ENCODE data around the gene SCFD2. TPM values are rescaled to one million over a fixed set of nuclear protein-coding genes. Genes with fewer than 3 reads are reported as not detected.

SCFD2 gene
- total RNA-seq, 1 experiment from 2014 or later = 8.4 TPM

DNA sequence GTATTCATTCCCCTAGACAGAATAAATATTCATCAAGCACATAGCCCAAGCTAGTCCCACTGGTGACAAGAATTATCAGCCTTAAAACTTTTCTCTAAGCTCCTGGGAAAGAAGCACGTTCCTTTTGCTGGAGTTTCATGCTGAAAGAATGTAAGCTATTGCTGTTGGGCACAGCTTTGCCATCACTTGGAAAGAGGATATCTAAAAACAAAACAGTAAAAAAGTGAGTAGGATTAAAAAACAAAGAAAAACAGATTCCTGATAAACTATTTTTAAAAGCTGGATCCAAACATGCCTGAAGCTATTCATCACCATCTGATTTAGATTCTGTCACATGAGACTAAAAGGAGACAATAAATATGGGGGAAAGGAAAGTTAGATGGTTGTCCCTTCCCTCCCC lies 176.8 kb downstream of the SCFD2 start:
- Histone ChIP-seq H3K27ac (ENCODE audit: low read depth, low read length, poor library complexity, severe bottlenecking) (no peak overlapping the region), H3K9me3 (ENCODE audit: low read depth, low read length, poor library complexity, severe bottlenecking) (no peaks in the 10 kb centered on the region), H3K27me3 (replicated peaks; ENCODE audit: insufficient read depth, low read depth, low read length, poor library complexity) (peaks cover 20% of the 10 kb centered on the region), H3K4me1 (ENCODE audit: insufficient read depth, low read length, poor library complexity, severe bottlenecking) (no peaks in the 10 kb centered on the region), H3K36me3 (ENCODE audit: insufficient read depth, low read length, poor library complexity, severe bottlenecking) (no peaks in the 10 kb centered on the region), H3K4me3 (ENCODE audit: low read depth, low read length, poor library complexity, severe bottlenecking) (no peak overlapping the region)
- TF ChIP-seq EZH2 (IDR thresholded peaks at IDR 0.05; ENCODE audit: borderline replicate concordance, low read depth, low read length, poor library complexity, severe bottlenecking) = no peak
- TF ChIP-seq, protein P1, sequence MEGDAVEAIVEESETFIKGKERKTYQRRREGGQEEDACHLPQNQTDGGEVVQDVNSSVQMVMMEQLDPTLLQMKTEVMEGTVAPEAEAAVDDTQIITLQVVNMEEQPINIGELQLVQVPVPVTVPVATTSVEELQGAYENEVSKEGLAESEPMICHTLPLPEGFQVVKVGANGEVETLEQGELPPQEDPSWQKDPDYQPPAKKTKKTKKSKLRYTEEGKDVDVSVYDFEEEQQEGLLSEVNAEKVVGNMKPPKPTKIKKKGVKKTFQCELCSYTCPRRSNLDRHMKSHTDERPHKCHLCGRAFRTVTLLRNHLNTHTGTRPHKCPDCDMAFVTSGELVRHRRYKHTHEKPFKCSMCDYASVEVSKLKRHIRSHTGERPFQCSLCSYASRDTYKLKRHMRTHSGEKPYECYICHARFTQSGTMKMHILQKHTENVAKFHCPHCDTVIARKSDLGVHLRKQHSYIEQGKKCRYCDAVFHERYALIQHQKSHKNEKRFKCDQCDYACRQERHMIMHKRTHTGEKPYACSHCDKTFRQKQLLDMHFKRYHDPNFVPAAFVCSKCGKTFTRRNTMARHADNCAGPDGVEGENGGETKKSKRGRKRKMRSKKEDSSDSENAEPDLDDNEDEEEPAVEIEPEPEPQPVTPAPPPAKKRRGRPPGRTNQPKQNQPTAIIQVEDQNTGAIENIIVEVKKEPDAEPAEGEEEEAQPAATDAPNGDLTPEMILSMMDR (conservative IDR thresholded peaks at IDR 0.05; ENCODE audit: low read depth, low read length) = no peak
- CTCF ChIA-PET = no interaction called here
- no peak for DNase-seq (ENCODE audit: low spot score)
- no TSS peak for BruUV-seq (replicated peaks)
- POLR2A ChIA-PET (ENCODE audit: low non-redundant PET) = no interaction called here
- intact Hi-C loops (cut with micrococcal nuclease; ENCODE audit: unreplicated experiment) = no loop called here

DNA sequence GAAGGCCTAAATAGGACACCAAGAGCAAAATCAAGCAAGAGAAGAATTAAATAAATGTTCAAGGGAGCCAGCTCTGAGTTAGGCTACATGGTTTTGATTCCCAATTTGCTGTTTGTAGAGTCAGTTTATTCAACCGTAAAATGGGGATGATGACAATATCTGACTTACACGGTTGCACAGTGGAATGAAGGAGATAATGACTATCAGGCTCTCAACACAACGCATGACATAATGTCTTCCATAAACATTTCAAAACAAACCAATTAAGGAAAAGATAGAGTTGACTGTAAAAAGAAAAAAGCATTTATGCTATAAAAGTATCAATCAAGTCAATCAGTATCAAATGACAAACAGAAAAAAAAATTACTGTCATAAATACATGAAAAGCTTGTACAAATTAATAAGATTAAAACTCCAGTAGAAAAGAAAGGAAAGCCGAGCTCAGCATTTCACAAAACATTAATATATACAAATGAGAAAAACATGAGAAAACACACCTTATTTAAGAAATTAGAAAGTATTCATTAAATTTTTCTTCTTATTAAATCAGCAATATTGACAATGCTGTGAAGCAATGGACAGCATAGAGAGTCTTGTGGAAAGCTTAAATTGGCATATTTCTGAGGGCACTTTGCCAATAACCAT lies 179.0 kb downstream of the SCFD2 start:
- no peak for TF ChIP-seq EZH2 (IDR thresholded peaks at IDR 0.05; ENCODE audit: borderline replicate concordance, low read depth, low read length, poor library complexity, severe bottlenecking)
- TF ChIP-seq, protein P1 (conservative IDR thresholded peaks at IDR 0.05; ENCODE audit: low read depth, low read length) = no peak

DNA sequence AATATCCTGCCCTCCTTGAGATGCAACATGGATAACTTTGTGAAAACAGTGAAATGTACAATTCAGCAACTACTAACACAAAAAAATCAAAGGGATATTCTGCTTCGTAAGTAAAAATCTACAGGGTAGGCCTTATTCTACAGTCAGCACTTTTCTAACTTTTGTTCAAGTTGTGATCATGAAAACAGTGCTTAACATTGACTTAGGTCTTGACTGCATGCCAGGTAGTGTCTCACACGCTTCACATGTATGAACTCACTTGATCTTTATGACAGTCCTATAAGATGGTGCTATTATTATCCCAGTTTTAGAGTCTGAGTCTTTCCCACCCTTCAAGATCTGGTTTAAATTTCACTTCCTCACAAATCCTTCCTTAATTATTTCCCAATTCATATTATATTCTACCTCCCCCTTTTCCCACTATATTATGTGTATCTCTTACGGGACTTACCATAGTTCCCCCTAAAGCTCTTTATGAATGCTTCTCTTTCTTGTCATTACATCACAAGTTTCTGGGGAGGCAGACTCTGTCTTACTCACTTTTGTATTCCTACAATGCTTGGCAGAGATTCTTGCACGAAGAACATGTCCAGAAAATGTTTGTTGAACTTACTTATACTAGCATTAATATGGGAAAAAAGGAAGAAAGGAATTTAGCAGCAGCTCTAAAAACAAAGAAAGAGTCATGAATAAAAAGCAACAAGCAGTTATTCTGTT lies 179.8 kb downstream of the SCFD2 start:
- ChIA-PET CTCF (no interaction called here), POLR2A (ENCODE audit: low non-redundant PET) (no interaction called here)

More for the DNA sequence above, 179.0 kb downstream of the SCFD2 start:
- Histone ChIP-seq H3K4me1 (ENCODE audit: insufficient read depth, low read length, poor library complexity, severe bottlenecking) (no peaks in the 10 kb centered on the region), H3K36me3 (ENCODE audit: insufficient read depth, low read length, poor library complexity, severe bottlenecking) (no peaks in the 10 kb centered on the region), H3K27me3 (replicated peaks; ENCODE audit: insufficient read depth, low read depth, low read length, poor library complexity) (no peaks in the 10 kb centered on the region), H3K9me3 (ENCODE audit: low read depth, low read length, poor library complexity, severe bottlenecking) (no peaks in the 10 kb centered on the region), H3K4me3 (ENCODE audit: low read depth, low read length, poor library complexity, severe bottlenecking) (no peak overlapping the region), H3K27ac (ENCODE audit: low read depth, low read length, poor library complexity, severe bottlenecking) (no peak overlapping the region)
- intact Hi-C loops (cut with micrococcal nuclease; ENCODE audit: unreplicated experiment) = no loop called here
- CTCF ChIA-PET = no interaction called here
- no peak for DNase-seq (ENCODE audit: low spot score)
- POLR2A ChIA-PET (ENCODE audit: low non-redundant PET) = no interaction called here
- BruUV-seq (replicated peaks) = no TSS peak

More for the DNA sequence above, 179.8 kb downstream of the SCFD2 start:
- Histone ChIP-seq H3K4me1 (ENCODE audit: insufficient read depth, low read length, poor library complexity, severe bottlenecking) (no peaks in the 10 kb centered on the region), H3K9me3 (ENCODE audit: low read depth, low read length, poor library complexity, severe bottlenecking) (no peaks in the 10 kb centered on the region), H3K4me3 (ENCODE audit: low read depth, low read length, poor library complexity, severe bottlenecking) (no peak overlapping the region), H3K27me3 (replicated peaks; ENCODE audit: insufficient read depth, low read depth, low read length, poor library complexity) (no peaks in the 10 kb centered on the region), H3K27ac (ENCODE audit: low read depth, low read length, poor library complexity, severe bottlenecking) (no peak overlapping the region), H3K36me3 (ENCODE audit: insufficient read depth, low read length, poor library complexity, severe bottlenecking) (no peaks in the 10 kb centered on the region)
- TF ChIP-seq, protein P1 (conservative IDR thresholded peaks at IDR 0.05; ENCODE audit: low read depth, low read length) = no peak
- TF ChIP-seq EZH2 (IDR thresholded peaks at IDR 0.05; ENCODE audit: borderline replicate concordance, low read depth, low read length, poor library complexity, severe bottlenecking) = no peak
- intact Hi-C loops (cut with micrococcal nuclease; ENCODE audit: unreplicated experiment) = no loop called here
- BruUV-seq (replicated peaks) = no TSS peak
- no peak for DNase-seq (ENCODE audit: low spot score)

Data from A673 (cell line).